T-helper 1 cell treated with Interleukin-12 subunit alpha and Interleukin-12 subunit beta and Interleukin-4 antibody, amounts not matched to agents 30 ng/mL and 1 ng/mL, for 36 hours (primary cell): Measurements from ENCODE around the gene GPR27. TPM values are rescaled to one million over a fixed set of nuclear protein-coding genes. Genes with fewer than 3 reads are reported as not detected.

ENCODE experiments used
- intact Hi-C: fragments of 100-400 bp; cut with micrococcal nuclease; formaldehyde crosslinking; loops from one replicate; pipeline ENCODE4 v1.15.1; 2024
- total RNA-seq: library from RNA; stranded (reverse); gene quantifications from 2 replicates; pipeline ENCODE4 v1.2.3, GENCODE V29; 2022

GPR27 gene
- total RNA-seq, 1 donor from 2014 or later = 0.51 TPM

DNA sequence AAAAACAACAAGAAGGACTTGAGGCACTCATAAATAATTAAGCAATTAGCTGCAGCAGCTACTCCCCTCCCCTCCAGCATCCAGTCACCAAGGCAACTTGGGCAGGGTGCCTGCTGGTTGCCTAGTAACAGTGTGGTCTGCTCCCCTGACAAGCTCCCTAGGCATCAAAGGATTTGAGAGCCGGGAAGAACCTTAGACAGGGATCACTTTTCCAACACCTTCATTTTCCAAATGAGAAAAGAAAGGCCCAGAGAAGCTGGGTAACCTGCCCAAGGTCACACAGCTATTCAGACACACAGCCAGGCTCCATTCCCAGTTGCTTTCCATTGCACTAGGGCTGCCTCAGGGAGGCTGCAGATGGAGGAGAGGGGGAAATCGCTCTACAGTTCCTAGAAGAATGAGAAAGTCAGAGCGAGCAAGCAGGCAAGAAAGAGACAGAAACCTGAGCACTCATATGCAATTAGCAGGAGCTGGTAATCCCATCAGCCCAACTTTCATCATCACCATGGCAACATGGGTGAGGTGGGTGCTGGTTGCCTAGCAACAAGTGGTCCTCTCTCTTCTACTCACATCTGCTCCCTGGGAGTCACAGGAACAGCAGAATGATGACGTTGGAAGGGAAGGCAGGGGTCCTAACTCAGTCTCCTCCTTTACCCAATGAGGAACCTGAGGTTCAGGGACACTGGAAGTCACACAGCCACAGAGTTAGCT lies 24.9 kb upstream of the GPR27 start:
- intact Hi-C loops = loop anchor here (1.0 to 10.0 kb wide), 3 partner anchors 131 to 1356 kb away; no protein-coding TSS in a partner anchor

DNA sequence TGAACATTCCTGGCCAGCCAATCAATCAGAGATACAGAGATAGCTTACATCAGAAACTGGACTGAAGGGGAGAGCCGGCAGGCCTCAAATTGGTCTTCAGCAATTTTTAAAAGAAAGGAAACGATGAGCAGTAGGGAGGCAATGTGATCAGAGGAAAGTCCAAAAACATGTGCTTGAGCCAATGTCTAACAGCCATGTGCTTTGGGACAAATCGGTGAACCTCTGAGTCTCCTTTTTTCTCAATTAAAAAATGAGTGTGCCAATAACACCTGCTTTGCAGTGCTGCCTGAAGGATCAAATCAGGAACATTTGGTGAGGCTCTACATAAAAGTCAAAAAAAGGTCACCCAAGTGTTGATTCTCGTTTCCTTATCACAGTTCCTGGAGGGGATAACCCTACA lies 21.0 kb upstream of the GPR27 start:
- intact Hi-C loops = no loop called here

DNA sequence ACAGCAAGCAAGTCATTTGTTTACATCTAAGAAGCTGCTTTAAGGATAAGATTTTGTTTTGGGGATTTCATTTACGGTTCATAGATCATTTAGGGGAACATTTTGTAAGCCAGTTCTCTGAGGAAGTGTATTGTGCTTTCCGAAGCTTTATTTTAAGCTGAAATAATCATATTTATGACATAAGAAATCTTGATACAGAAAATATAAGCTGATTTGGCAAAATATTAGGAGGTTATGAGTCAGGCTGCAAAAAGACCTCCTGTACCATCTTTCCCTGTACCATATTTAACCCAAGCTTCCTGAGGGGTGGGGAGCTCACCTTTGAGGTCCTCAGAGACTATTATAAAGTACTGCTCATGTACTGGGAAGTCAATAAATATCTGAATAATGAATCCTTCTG lies 20.3 kb upstream of the GPR27 start:
- intact Hi-C loops = no loop called here

DNA sequence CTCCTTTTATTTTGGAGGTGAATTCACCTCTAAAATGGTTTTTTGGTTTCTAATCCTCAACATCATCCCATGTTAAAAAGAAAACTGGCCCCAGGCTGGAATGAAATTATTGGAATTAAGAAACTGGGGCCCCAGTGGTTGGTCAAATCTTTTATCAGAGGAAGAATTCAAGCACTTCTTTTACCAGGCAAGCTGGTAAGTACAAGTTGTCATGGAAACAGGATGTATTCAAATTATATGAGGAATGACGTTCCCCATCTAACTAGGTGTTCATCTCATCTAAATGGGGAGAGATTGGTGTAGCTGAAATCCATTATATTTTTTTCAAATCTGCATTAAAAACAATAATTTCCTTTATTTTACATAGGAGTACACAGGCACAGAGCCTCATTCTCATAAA lies 18.8 kb upstream of the GPR27 start:
- intact Hi-C loops = no loop called here

DNA sequence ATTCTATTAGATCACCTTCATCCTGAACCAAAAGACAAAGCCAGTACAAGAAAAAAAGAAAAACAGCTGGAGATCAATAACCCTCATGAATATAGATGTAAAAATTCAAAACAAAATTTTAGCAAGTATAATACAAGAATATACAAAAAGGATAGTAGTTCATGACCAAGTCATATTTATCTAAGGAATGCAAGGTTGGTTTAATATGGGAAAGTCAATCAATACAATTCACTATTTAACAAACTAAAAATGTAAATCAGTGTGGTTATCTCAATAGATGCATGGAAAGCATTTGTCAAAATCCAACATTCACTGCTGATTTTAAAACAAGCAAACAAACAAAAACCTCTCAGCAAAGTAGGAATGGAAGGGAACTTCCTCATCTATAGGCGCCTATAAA lies 11.0 kb upstream of the GPR27 start:
- intact Hi-C loops = no loop called here

DNA sequence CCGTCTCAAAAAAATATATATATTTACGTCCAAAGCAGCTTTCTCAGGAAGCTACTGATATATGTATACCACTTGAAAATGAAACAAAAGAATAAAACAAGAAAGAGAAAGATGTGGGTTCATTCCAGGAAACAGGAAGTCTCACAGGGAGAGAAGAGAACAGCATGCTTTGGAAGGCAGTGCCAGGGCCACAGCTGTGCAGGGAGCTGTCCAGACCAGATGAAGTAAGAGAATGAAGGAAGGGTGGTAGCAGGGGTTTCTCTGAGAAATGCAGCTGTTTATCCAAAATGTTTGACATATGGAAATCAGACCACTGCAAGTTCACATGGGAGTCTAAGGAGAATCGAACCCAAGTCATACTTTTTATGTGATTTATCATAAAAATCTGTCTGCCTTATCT lies 8.9 kb upstream of the GPR27 start:
- intact Hi-C loops = no loop called here

DNA sequence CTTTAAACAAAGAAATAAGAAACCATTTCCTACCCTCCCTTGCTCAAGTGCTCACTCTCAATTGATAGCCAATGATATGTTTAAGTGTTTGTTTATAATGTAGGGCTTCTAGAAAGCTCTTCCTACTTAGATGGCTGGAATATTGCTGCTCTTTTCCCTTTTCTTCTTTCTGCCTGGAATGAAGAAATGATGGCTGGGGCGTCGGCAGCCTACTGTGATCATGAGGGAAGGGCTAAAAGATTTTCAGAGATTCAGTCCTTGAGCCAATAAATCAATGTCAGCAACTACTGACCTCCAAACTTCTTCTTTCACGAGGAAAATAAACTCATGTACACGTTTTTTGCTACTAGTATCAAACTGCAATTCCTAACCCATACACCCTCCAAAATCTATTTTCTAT lies 2.1 kb upstream of the GPR27 start:
- intact Hi-C loops = no loop called here

DNA sequence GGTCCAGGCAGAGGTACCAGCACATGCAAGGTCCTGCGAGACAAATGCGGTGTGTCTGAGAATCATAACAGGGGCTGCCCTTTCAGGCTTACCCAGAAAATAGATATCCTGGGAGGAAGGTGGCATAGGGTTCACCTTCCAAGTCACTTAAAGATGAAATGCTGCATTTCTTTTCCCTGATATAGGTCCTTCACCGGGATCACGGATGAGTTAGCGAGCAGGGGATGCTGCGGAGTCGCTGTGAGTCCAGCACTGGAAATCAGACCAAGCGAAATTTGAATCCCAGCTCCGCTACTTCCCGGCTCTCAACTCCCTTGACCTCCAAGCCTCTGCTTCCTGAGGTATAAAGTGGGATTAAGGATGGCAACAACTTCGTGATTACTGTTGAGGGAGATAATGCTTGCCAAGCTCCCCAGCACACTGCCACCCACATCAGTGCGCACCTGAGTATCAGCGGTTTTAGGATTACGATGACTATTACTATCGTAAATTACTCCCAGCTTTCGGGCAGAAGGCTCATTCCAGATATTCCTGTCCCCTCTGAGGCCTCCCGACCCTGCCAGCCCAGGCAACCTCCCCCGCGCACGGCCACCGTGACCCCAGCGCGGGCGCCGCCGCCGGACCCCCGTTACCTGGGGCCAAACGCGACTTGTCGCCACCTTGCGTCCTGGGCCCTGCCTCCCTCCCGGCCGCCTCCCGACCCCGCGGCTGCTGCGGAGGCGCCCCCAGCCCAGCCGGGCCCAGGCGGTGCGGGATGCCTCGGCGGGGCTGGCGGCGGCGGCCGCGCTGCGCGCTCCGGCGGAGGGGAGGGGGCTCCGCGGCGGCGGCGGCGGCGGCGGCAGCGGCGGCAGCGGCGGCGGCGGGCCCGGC lies 589 bp upstream of the GPR27 start:
- intact Hi-C loops = no loop called here

DNA sequence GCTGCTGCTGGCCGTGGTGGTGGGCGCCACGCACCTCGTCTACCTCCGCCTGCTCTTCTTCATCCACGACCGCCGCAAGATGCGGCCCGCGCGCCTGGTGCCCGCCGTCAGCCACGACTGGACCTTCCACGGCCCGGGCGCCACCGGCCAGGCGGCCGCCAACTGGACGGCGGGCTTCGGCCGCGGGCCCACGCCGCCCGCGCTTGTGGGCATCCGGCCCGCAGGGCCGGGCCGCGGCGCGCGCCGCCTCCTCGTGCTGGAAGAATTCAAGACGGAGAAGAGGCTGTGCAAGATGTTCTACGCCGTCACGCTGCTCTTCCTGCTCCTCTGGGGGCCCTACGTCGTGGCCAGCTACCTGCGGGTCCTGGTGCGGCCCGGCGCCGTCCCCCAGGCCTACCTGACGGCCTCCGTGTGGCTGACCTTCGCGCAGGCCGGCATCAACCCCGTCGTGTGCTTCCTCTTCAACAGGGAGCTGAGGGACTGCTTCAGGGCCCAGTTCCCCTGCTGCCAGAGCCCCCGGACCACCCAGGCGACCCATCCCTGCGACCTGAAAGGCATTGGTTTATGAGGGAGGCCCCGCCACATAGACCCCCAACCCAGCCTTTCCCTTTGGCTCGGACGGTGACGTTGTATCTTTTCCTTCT lies 1.1 kb downstream of the GPR27 start:
- intact Hi-C loops = no loop called here

DNA sequence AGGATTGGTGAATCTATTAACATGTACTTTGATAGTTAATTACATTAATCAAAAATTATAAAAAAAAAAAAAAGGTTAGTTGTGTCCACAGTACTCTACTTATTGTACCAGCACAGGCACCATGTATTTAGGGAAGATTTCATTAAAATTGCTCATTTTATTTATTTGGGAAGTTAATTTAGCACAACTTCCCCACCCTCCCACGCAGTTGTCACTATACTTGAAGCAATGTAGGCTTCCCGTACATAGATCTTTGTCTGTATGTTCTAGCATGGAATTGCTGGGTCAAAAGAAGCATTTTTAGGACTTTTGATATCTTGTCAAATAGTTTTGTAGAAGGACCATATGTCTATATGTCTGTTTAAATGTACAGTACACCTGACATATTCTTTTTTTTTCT lies 4.4 kb downstream of the GPR27 start:
- intact Hi-C loops = no loop called here

DNA sequence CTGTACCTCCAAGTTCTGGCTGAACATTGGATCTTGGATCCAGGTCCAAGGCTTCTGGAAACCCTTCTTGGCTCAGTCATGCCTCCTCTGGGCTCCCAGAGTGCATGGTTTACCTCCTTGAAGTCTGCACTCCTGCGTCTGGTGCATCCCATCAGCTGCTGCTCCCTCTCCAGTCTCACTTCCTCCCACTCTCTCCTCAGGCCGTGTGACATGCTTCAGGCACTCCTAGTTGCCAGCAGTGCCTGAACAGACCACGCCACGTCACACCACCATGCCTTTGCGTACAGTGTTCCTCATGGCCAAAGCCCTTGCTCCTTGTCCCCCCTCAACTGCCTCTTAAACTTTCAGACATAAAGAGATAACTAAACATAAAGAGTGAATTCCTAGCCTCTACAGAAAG lies 5.7 kb downstream of the GPR27 start:
- intact Hi-C loops = no loop called here

DNA sequence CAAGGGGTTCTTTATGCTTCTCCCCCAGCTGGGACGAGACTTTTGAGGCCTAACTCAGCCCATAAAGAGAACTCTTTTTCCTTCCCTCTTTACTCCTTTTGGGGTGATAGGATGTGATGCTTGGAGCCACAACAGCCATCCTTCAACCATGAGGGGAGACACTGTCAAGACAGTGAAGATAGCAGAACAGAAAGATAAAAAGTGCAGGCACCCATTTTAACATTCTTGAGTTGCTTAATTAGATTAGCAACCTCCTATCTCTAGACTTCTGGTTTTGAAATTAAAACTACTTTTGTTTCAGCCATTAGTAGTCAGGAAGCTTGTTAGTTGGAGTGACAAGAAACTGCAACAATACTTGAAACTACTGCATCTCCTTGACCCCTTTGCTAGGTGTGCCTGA lies 6.5 kb downstream of the GPR27 start:
- intact Hi-C loops = no loop called here

DNA sequence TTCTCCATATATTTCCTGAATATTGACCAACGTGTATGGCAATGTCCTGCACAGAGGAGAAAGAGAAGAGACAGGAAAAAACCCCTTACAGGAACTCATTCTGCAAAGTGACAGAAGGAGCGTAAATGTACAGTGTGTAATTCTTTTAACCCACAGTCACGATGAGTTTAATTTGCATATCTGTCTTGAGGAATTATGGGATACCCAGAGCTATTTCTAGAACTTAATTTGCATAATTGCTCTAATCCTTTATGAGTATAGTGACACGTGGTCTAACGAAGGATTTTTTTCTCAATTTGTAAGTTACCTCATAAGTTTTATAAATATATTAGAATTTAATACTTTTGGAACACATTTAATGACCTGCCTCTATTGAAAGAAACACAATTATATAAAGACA lies 9.8 kb downstream of the GPR27 start:
- intact Hi-C loops = no loop called here

DNA sequence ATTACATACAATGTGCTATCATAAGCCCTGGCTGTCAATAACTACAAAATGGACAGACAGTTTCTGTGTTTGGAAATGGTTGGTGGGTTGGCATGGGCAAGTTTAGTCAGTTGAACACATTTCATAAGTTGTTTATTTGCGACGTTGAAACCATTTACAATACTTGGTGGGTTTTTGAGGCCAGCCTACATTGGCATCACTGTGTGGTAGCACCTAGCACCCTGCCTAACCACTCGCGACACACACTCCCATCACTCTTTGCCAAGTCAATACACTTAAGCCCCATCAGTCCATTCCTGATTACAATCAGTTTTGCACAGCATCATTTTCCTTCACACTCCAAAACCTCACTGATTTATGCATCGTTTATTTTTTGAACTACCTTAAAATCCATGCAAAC lies 17.5 kb downstream of the GPR27 start:
- intact Hi-C loops = no loop called here

DNA sequence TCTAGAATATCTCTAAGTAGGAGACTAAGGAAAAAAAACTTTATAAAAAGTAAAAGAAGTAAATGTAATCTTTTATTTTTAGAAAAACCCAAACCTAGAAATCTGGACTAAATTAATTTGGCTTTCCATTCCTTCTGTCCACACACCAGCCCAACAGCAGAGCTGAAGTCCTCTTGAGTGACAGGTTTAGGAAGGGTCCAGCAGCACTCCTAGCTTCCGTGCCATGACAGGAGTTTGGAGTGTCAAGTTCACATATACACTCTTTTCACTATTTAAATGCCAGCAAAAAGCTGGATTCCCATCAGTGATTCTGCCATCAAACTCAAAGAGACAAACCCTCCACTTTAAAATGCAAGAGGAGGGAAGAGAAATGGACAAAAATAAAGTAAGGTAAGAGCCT lies 18.2 kb downstream of the GPR27 start:
- intact Hi-C loops = no loop called here

DNA sequence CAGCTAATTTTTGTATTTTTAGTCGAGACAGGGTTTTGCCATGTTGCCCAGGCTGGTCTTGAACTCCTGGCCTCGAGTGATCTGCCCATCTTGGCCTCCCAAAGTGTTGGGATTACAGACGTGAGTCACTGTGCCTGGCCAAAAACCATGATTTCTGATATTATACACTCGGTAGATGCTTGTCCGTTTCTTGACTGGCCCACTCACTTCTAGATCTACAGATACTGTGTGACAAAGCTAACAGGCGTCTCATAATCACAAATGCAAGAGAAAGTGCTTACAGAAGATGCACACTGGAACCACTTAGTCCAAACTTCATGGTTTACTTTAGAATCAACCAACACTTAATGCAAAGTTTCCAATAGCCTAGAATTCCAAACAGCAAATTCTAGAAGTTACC lies 22.9 kb downstream of the GPR27 start:
- intact Hi-C loops = no loop called here

DNA sequence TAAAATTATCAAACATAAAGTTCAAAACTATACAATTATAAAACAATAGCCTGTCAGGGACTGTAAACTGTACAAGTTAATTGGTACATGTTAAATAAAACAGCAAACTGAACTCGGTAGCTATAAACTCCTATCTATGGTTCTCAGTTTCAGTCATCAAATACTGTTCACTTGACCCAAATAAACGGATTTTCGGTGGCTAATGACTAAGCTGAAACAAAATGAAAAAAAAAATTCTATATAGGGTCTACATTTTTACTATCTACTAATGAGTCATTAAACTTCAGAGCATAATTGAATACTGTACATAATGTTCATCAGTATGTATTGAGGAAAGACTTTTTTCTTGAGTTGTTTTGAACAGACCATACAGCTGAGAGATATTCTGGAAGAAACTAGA lies 24.7 kb downstream of the GPR27 start:
- intact Hi-C loops = no loop called here

DNA sequence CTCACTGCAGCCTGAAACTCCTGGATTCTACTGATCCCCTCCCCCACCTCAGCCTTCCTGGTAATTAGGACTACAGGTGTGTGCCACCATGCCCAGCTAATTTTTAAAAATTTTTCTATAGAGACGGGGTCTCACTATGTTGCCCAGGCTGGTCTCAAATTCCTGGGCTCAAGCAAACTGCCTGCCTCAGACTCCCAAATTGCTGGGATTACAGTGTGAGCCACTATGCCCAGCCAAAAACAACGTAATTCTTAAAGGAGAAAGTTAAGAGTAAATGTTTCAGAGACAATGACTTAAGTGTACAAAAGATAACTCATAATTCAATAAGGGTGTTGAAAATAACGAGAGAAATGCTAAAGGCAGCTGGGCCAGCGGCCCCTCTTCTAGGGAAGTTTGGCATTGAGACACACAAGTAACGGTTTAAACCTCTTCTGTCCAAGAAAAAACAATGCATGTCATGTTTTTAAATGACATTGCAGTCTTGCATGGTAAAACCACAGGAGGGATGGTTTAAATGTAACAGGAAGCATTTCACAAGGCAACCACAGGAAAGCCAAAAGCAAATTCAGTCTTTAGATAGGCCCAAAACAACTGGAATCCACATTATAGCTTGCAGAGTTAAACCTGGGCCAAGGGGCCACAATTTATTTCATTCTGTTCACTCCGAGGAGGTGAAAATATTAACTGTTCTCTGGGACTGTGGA lies 26.2 kb downstream of the GPR27 start:
- intact Hi-C loops = no loop called here

DNA sequence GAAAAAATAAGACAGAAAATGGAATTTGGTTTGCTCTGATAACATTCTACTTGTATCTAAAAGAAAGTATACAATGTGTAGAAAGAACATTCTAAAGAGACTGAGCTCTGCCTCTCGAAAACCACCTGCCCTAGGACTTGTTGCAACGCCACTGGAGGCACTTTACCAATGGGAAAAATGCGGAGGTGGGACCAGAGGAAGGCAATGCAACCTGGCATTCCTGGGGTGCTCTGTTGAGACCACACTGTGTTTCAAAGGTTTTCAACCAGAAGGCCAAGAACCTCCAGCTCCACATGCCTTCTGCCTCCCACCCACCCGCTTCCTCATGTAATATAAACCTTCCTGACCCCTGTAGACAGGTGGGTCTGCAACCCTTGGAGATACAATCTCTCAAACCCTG lies 26.8 kb downstream of the GPR27 start:
- intact Hi-C loops = no loop called here

DNA sequence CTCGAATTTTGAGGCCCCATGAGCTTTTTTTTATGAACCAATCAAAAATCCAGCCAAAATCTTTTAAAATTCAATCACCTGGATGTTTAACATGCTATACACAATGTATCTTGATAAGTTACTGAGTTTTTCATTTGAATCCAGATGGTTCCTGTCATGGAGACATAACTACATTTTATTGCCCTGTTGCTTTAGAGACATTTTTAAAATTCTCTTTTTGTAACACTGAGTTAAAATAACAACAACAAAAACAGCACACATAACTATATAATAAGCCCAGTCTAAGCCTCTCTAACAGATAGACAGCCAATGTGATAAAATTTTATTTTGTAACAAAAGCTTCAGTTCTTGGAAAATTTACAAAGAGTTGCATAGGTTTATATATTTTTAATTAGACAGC lies 29.5 kb downstream of the GPR27 start:
- intact Hi-C loops = no loop called here

DNA sequence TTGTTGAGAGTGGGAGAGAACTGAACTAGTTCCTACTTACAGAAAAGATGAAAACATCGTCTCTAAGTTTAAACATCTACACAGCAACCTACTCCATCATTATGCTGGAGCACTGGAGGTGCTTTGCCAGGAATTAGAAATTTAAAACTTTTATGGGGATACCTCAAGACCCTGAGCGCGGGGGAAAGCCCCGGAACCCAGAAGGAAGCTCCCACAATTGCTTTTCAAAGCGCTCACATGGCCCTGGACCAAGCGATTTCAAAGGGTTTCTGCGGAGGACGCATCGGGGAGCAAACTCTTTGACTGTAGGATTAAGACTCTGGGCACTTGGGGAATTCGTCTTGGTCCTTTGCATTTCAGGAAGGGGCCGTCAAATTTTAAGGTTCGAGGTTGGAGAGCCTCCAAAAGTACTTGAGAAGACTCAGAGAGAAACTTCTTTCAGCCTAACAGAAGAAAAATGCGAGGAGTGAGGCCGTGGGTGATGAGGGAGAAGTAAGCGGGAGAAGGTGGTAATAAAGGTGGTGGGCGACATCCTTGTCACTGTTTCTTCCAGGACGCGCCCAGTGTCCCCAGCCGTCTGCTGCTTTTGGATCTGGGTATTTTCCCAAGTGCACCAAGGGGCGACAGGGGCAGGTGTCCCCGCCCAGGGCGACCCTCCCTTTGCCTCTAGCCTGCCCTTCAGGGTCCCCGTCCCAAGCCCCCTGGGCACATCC lies 30.7 kb downstream of the GPR27 start:
- intact Hi-C loops = loop anchor here (1.0 kb wide), 1 partner anchor 73 kb away; no protein-coding TSS in a partner anchor
